SK-N-SH treated with all-trans-retinoic acid at 6 μM for 48 hours (cell line): ENCODE results near the gene MCUB.

Experiments used
- ATAC-seq: fragments of 200-7000 bp; cut with Tn5 transposase; 3 replicates; pipeline ENCODE4 v1.9.1; 2020; ENCODE audit warnings: mild to moderate bottlenecking, moderate library complexity
- ARNTL ChIP-seq: fragments of 450-650 bp; formaldehyde crosslinking; IDR thresholded peaks from 2 replicates; pipeline ENCODE4 v1.5.0; 2020; ENCODE audit warnings: low read depth, mild to moderate bottlenecking, moderate library complexity, borderline replicate concordance
- BACH2 ChIP-seq: fragments of 250-450 bp; sonication (Bioruptor Pico); IDR thresholded peaks from 2 replicates; pipeline ENCODE4 v1.9.0; 2021; ENCODE audit warnings: mild to moderate bottlenecking, borderline replicate concordance
- CREB5 ChIP-seq: fragments of 250-450 bp; sonication (Bioruptor Pico); IDR thresholded peaks from 2 replicates; pipeline ENCODE4 v1.5.1; 2020; ENCODE audit warnings: low read depth, mild to moderate bottlenecking, moderate library complexity
- CSDC2 ChIP-seq: fragments of 250-450 bp; sonication (Bioruptor Pico); IDR thresholded peaks from 2 replicates; pipeline ENCODE4 v1.5.0; 2020; ENCODE audit warnings: mild to moderate bottlenecking, moderate library complexity
- CSRNP3 ChIP-seq: fragments of 250-450 bp; sonication (Bioruptor Pico); IDR thresholded peaks from 2 replicates; pipeline ENCODE4 v1.5.1; 2021; ENCODE audit warnings: mild to moderate bottlenecking, moderate library complexity
- ESRRG ChIP-seq: fragments of 250-450 bp; sonication (Bioruptor Pico); IDR thresholded peaks from 2 replicates; pipeline ENCODE4 v1.6.1; 2021; ENCODE audit warnings: mild to moderate bottlenecking
- ISL1 ChIP-seq: fragments of 250-450 bp; sonication (Bioruptor Pico); IDR thresholded peaks from 2 replicates; pipeline ENCODE4 v2.1.2; 2022; ENCODE audit warnings: mild to moderate bottlenecking, moderate library complexity
- OSR1 ChIP-seq: fragments of 250-450 bp; sonication (Bioruptor Pico); IDR thresholded peaks from 2 replicates; pipeline ENCODE4 v1.8.0; 2022; ENCODE audit warnings: moderate library complexity, mild to moderate bottlenecking, inconsistent platforms
- PATZ1 ChIP-seq: fragments of 250-450 bp; sonication (Bioruptor Pico); IDR thresholded peaks from 2 replicates; pipeline ENCODE4 v1.8.0; 2020; ENCODE audit warnings: mild to moderate bottlenecking, moderate library complexity, borderline replicate concordance
- POU6F1 ChIP-seq: fragments of 250-450 bp; sonication (Bioruptor Pico); IDR thresholded peaks from 2 replicates; pipeline ENCODE4 v1.8.0; 2021; ENCODE audit warnings: low read depth, mild to moderate bottlenecking, moderate library complexity, borderline replicate concordance
- RARB ChIP-seq: fragments of 250-450 bp; sonication (Bioruptor Pico); IDR thresholded peaks from 2 replicates; pipeline ENCODE4 v1.8.0; 2021; ENCODE audit warnings: mild to moderate bottlenecking, moderate library complexity
- TCF4 ChIP-seq: fragments of 250-450 bp; sonication (Bioruptor Pico); IDR thresholded peaks from 2 replicates; pipeline ENCODE4 v1.8.0; 2021; ENCODE audit warnings: mild to moderate bottlenecking, moderate library complexity, borderline replicate concordance
- TOX ChIP-seq: fragments of 250-450 bp; sonication (Bioruptor Pico); IDR thresholded peaks from 2 replicates; pipeline ENCODE4 v1.8.0; 2021; ENCODE audit warnings: mild to moderate bottlenecking, moderate library complexity, borderline replicate concordance
- ZFP30 ChIP-seq: fragments of 450-650 bp; formaldehyde crosslinking; IDR thresholded peaks from 2 replicates; pipeline ENCODE4 v1.5.0; 2022; ENCODE audit warnings: mild to moderate bottlenecking, moderate library complexity
- ZNF565 ChIP-seq: fragments of 450-650 bp; formaldehyde crosslinking; conservative IDR thresholded peaks from 2 replicates; pipeline ENCODE4 v1.5.0; 2020; ENCODE audit warnings: low read depth, mild to moderate bottlenecking, moderate library complexity
- ZNF70 ChIP-seq: fragments of 450-650 bp; formaldehyde crosslinking; IDR thresholded peaks from 2 replicates; pipeline ENCODE4 v1.5.0; 2020; ENCODE audit warnings: mild to moderate bottlenecking, moderate library complexity

MCUB gene

GRCh38 chr4:109562457-109563239, 2.6 kb downstream of the MCUB start (continued):
- no peak for TF ChIP-seq BACH2 (CRISPR knock-in tag)
- TF ChIP-seq POU6F1 (CRISPR knock-in tag), result no peak
- TF ChIP-seq ZFP30, result no peak
- TF ChIP-seq PATZ1 (CRISPR knock-in tag), result no peak

- no peak for TF ChIP-seq ARNTL (CRISPR knock-in tag)
- TF ChIP-seq ESRRG, result no peak
- TF ChIP-seq ZFP30, result no peak
- no peak for TF ChIP-seq CREB5 (CRISPR knock-in tag)
- no peak for TF ChIP-seq ZNF70 (CRISPR knock-in tag)
- no peak for TF ChIP-seq PATZ1 (CRISPR knock-in tag)
- no peak for TF ChIP-seq POU6F1 (CRISPR knock-in tag)
- no peak for TF ChIP-seq OSR1 (CRISPR knock-in tag)
- no peak for TF ChIP-seq RARB (CRISPR knock-in tag)
- no peak for ATAC-seq
Measured at GRCh38 chr4:109571494-109571893, 11.4 kb downstream of the MCUB start.

- no peak for ATAC-seq
- TF ChIP-seq CREB5 (CRISPR knock-in tag) (no peak), ISL1 (CRISPR knock-in tag) (no peak), OSR1 (CRISPR knock-in tag) (no peak), ARNTL (CRISPR knock-in tag) (no peak), CSDC2 (no peak), RARB (CRISPR knock-in tag) (no peak)
Measured at GRCh38 chr4:109572154-109572553, 12.1 kb downstream of the MCUB start.

GRCh38 chr4:109574443-109574850, 14.4 kb downstream of the MCUB start:
- ATAC-seq, result no peak
- no peak for TF ChIP-seq TOX
- TF ChIP-seq CREB5 (CRISPR knock-in tag), result no peak
- no peak for TF ChIP-seq PATZ1 (CRISPR knock-in tag)
- TF ChIP-seq BACH2 (CRISPR knock-in tag), result no peak
- no peak for TF ChIP-seq OSR1 (CRISPR knock-in tag)
- TF ChIP-seq CSRNP3 (CRISPR knock-in tag), result no peak
- TF ChIP-seq ZNF70 (CRISPR knock-in tag), result no peak
- no peak for TF ChIP-seq TCF4 (CRISPR knock-in tag)
- no peak for TF ChIP-seq ZNF565 (CRISPR knock-in tag)
- no peak for TF ChIP-seq ESRRG
- no peak for TF ChIP-seq ARNTL (CRISPR knock-in tag)
